ENCODE measurements around the gene NRG2. TPM values are rescaled to one million over a fixed set of nuclear protein-coding genes. Genes with fewer than 3 reads are reported as not detected.

NRG2 gene
- total RNA-seq, 1 experiment from 2014 or later, result not detected

- Histone ChIP-seq H3K36me3 (ENCODE audit: insufficient read depth, low read length, poor library complexity, severe bottlenecking) (no peaks in the 10 kb centered on the region), H3K27me3 (replicated peaks; ENCODE audit: insufficient read depth, low read depth, low read length, poor library complexity) (peaks cover 13% of the 10 kb centered on the region), H3K9me3 (ENCODE audit: low read depth, low read length, poor library complexity, severe bottlenecking) (no peaks in the 10 kb centered on the region), H3K27ac (ENCODE audit: low read depth, low read length, poor library complexity, severe bottlenecking) (no peak overlapping the region), H3K4me1 (ENCODE audit: insufficient read depth, low read length, poor library complexity, severe bottlenecking) (no peaks in the 10 kb centered on the region), H3K4me3 (ENCODE audit: low read depth, low read length, poor library complexity, severe bottlenecking) (no peak overlapping the region)
- POLR2A ChIA-PET (ENCODE audit: low non-redundant PET), result no interaction called here
- CTCF ChIA-PET, result interaction anchor here (4.1 kb wide), 1 partner anchor 57 kb away, joined by 18 read pairs; no protein-coding TSS in a partner anchor
- intact Hi-C loops (cut with micrococcal nuclease; ENCODE audit: unreplicated experiment), result loop anchor here (1.0 to 10.0 kb wide), 2 partner anchors 57 to 210 kb away; no protein-coding TSS in a partner anchor
- no TSS peak for BruUV-seq (replicated peaks)
- TF ChIP-seq EZH2 (IDR thresholded peaks at IDR 0.05; ENCODE audit: borderline replicate concordance, low read depth, low read length, poor library complexity, severe bottlenecking) (no peak), CTCF (conservative IDR thresholded peaks at IDR 0.05; ENCODE audit: low read depth, low read length) (peak; percentile 88)
- peak; percentile 85 for DNase-seq (ENCODE audit: low spot score)
Measured at GRCh38 chr5:139844472-139845145, 198.5 kb downstream of the NRG2 start.

DNA sequence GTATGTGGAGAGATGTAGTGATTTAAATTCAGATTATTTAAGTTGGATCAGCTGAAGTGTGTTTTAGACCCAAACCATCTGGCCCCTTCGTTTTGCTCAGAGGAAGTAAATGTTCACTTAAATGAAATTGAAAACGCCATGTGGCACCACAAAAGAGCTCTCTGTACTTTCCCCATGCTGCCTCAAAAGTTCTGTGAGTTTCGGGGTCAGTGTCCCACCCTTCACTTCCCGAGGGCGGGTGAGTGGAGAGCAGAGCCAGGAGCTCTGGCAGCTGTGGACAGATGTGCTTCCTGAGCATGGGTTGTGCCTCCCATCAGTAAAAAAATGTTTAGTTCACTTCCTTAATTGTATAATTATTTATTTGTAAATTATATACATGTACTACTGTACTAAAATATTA, 199.1 kb downstream of the NRG2 start:
- BruUV-seq (replicated peaks), result no TSS peak
- Histone ChIP-seq H3K9me3 (ENCODE audit: low read depth, low read length, poor library complexity, severe bottlenecking) (no peaks in the 10 kb centered on the region), H3K27ac (ENCODE audit: low read depth, low read length, poor library complexity, severe bottlenecking) (no peak overlapping the region), H3K36me3 (ENCODE audit: insufficient read depth, low read length, poor library complexity, severe bottlenecking) (no peaks in the 10 kb centered on the region), H3K4me1 (ENCODE audit: insufficient read depth, low read length, poor library complexity, severe bottlenecking) (no peaks in the 10 kb centered on the region), H3K4me3 (ENCODE audit: low read depth, low read length, poor library complexity, severe bottlenecking) (no peak overlapping the region), H3K27me3 (replicated peaks; ENCODE audit: insufficient read depth, low read depth, low read length, poor library complexity) (peaks cover 13% of the 10 kb centered on the region)
- intact Hi-C loops (cut with micrococcal nuclease; ENCODE audit: unreplicated experiment), result loop anchor here (1.0 to 10.0 kb wide), 2 partner anchors 57 to 209 kb away; no protein-coding TSS in a partner anchor
- no peak for DNase-seq (ENCODE audit: low spot score)
- ChIA-PET CTCF (interaction anchor here (0.5 to 4.1 kb wide), 2 partner anchors 56 to 197 kb away, joined by 6 to 18 read pairs; no protein-coding TSS in a partner anchor), POLR2A (ENCODE audit: low non-redundant PET) (no interaction called here)
- TF ChIP-seq EZH2 (IDR thresholded peaks at IDR 0.05; ENCODE audit: borderline replicate concordance, low read depth, low read length, poor library complexity, severe bottlenecking), result no peak
- no peak for TF ChIP-seq CTCF (conservative IDR thresholded peaks at IDR 0.05; ENCODE audit: low read depth, low read length)

GRCh38 chr5:139842321-139842720, 200.8 kb downstream of the NRG2 start:
- Histone ChIP-seq H3K9me3 (ENCODE audit: low read depth, low read length, poor library complexity, severe bottlenecking) (no peaks in the 10 kb centered on the region), H3K4me3 (ENCODE audit: low read depth, low read length, poor library complexity, severe bottlenecking) (no peak overlapping the region), H3K36me3 (ENCODE audit: insufficient read depth, low read length, poor library complexity, severe bottlenecking) (no peaks in the 10 kb centered on the region), H3K4me1 (ENCODE audit: insufficient read depth, low read length, poor library complexity, severe bottlenecking) (no peaks in the 10 kb centered on the region), H3K27ac (ENCODE audit: low read depth, low read length, poor library complexity, severe bottlenecking) (no peak overlapping the region), H3K27me3 (replicated peaks; ENCODE audit: insufficient read depth, low read depth, low read length, poor library complexity) (peaks cover 10% of the 10 kb centered on the region)
- DNase-seq (ENCODE audit: low spot score), result no peak
- BruUV-seq (replicated peaks), result no TSS peak
- intact Hi-C loops (cut with micrococcal nuclease; ENCODE audit: unreplicated experiment), result loop anchor here (10.0 kb wide), 1 partner anchor 208 kb away; no protein-coding TSS in a partner anchor
- ChIA-PET CTCF (no interaction called here), POLR2A (ENCODE audit: low non-redundant PET) (no interaction called here)
- TF ChIP-seq EZH2 (IDR thresholded peaks at IDR 0.05; ENCODE audit: borderline replicate concordance, low read depth, low read length, poor library complexity, severe bottlenecking), result no peak
- no peak for TF ChIP-seq CTCF (conservative IDR thresholded peaks at IDR 0.05; ENCODE audit: low read depth, low read length)
